H1 (cell line): ENCODE results near the gene POLR1C. TPM values are rescaled to one million over a fixed set of nuclear protein-coding genes. Genes with fewer than 3 reads are reported as not detected.

Experiments
- CTCF ChIA-PET: fragments of 300-600 bp; sonication (Branson Sonifier 250); formaldehyde crosslinking; loops from one replicate; lab custom pipeline; 2021; ENCODE audit not compliant: partially characterized antibody; lab: Charles Lee
- POLR2A ChIA-PET: fragments of 300-600 bp; sonication (Branson Sonifier 250); formaldehyde crosslinking; loops from one replicate; lab custom pipeline; 2021; ENCODE audit warnings: inconsistent platforms; ENCODE audit not compliant: partially characterized antibody; lab: Charles Lee
- DNase-seq, 2 experiments: peaks; one replicate each; pipeline versions ENCODE4 v3.0.0 to v3.0.0-alpha.2; 2010 to 2022; ENCODE audit warnings: low spot score in 2 of 2, low read depth in 1 of 2, mixed read lengths in 1 of 2
- FAIRE-seq: peaks from 2 replicates; lab custom pipeline; 2011; peaks lifted over from hg19 to GRCh38; lab: Jason Lieb, UNC
- H2AFZ ChIP-seq: 2 replicates; pipeline ENCODE4 v1.8.1; 2012; ENCODE audit warnings: low read length, inconsistent platforms
- H2AK5ac ChIP-seq: 2 replicates; pipeline ENCODE4 v1.6.1; 2013; ENCODE audit warnings: low read depth, low read length
- H2BK120ac ChIP-seq: replicated peaks from 2 replicates; pipeline ENCODE3; 2013; ENCODE audit warnings: low read depth, low read length, inconsistent platforms
- H2BK12ac ChIP-seq: 2 replicates; pipeline ENCODE4 v1.6.1; 2013; ENCODE audit warnings: low read depth, low read length
- H2BK15ac ChIP-seq: 2 replicates; pipeline ENCODE4 v1.6.1; 2013; ENCODE audit warnings: low read length
- H2BK20ac ChIP-seq: 2 replicates; pipeline ENCODE4 v1.6.1; 2013; ENCODE audit warnings: low read length
- H2BK5ac ChIP-seq: 2 replicates; pipeline ENCODE4 v1.6.1; 2013; ENCODE audit warnings: low read depth, low read length
- H3K14ac ChIP-seq: 2 replicates; pipeline ENCODE4 v1.6.1; 2013; ENCODE audit warnings: inconsistent platforms; ENCODE audit not compliant: insufficient read length
- H3K18ac ChIP-seq: 2 replicates; pipeline ENCODE4 v1.6.1; 2013; ENCODE audit warnings: low read length; ENCODE audit errors: extremely low read depth
- H3K23ac ChIP-seq: 2 replicates; pipeline ENCODE4 v1.6.1; 2013; ENCODE audit warnings: inconsistent platforms; ENCODE audit not compliant: insufficient read length
- H3K23me2 ChIP-seq: 2 replicates; pipeline ENCODE4 v1.6.1; 2013; ENCODE audit warnings: low read depth, low read length
- H3K27ac ChIP-seq: 2 replicates; pipeline ENCODE4 v1.6.1; 2011; ENCODE audit warnings: low read depth, low read length, inconsistent platforms
- H3K27me3 ChIP-seq, 4 experiments: replicated peaks in 1 of 4; 1 replicate in 1 of 4; 2 replicates in 3 of 4; pipeline versions ENCODE4 v1.6.1 to v1.8.1; 2011 to 2013; ENCODE audit warnings: low read length in 3 of 4, mild to moderate bottlenecking in 3 of 4, inconsistent platforms in 2 of 4, mixed read lengths in 2 of 4, moderate library complexity in 1 of 4; ENCODE audit not compliant: control insufficient read depth in 3 of 4, insufficient read depth in 3 of 4; ENCODE audit errors: extremely low read depth in 1 of 4
- H3K36me3 ChIP-seq, 4 experiments: 2 replicates each; pipeline versions ENCODE4 v1.6.1 to v1.8.1; 2011 to 2013; ENCODE audit warnings: mild to moderate bottlenecking in 4 of 4, low read length in 3 of 4, moderate library complexity in 2 of 4, control low read depth in 1 of 4, inconsistent platforms in 1 of 4; ENCODE audit not compliant: insufficient read depth in 4 of 4, control insufficient read depth in 2 of 4
- H3K4ac ChIP-seq: replicated peaks from 2 replicates; pipeline ENCODE3; 2013; ENCODE audit warnings: low read length, low read depth, mixed read lengths, inconsistent platforms; ENCODE audit not compliant: insufficient read length
- H3K4me1 ChIP-seq, 4 experiments: replicated peaks in 1 of 4; 1 replicate in 1 of 4; 2 replicates in 3 of 4; pipeline versions ENCODE4 v1.6.1 to v1.8.1; 2011 to 2013; ENCODE audit warnings: low read length in 3 of 4, inconsistent platforms in 2 of 4, mixed read lengths in 1 of 4; ENCODE audit not compliant: insufficient read depth in 4 of 4, control insufficient read depth in 3 of 4
- H3K4me2 ChIP-seq, 2 experiments: 2 replicates each; pipeline versions ENCODE4 v1.6.1 to v1.8.1; 2011 to 2013; ENCODE audit warnings: low read depth in 2 of 2, low read length in 2 of 2, control low read depth in 1 of 2, inconsistent platforms in 1 of 2, mild to moderate bottlenecking in 1 of 2; ENCODE audit not compliant: insufficient read depth in 1 of 2
- H3K4me3 ChIP-seq, 4 experiments: fragments of 200-600, 300-600 bp in 1 of 4; sonication (generic), shearing (Covaris generic), sonication (Bioruptor Twin) in 1 of 4; 2 replicates each; pipeline versions ENCODE4 v1.5.1 to v1.8.1; 2011 to 2016; ENCODE audit warnings: low read length in 4 of 4, low read depth in 3 of 4, control low read depth in 2 of 4, inconsistent platforms in 2 of 4, mild to moderate bottlenecking in 2 of 4, mixed read lengths in 1 of 4, moderate library complexity in 1 of 4; ENCODE audit not compliant: insufficient read depth in 2 of 4; ENCODE audit errors: extremely low read depth in 1 of 4
- H3K56ac ChIP-seq: replicated peaks from 2 replicates; pipeline ENCODE3; 2013; ENCODE audit warnings: low read depth, mild to moderate bottlenecking, mixed read lengths, low read length, inconsistent platforms; ENCODE audit not compliant: insufficient read length
- H3K79me1 ChIP-seq: 2 replicates; pipeline ENCODE4 v1.6.1; 2013; ENCODE audit warnings: low read depth, low read length, control low read depth
- H3K79me2 ChIP-seq, 2 experiments: 2 replicates each; pipeline versions ENCODE4 v1.6.1 to v1.8.1; 2012 to 2013; ENCODE audit warnings: low read length in 2 of 2, mild to moderate bottlenecking in 2 of 2, inconsistent platforms in 1 of 2; ENCODE audit not compliant: insufficient read depth in 2 of 2, control insufficient read depth in 1 of 2
- H3K9ac ChIP-seq, 4 experiments: replicated peaks in 1 of 4; 1 replicate in 1 of 4; 2 replicates in 3 of 4; pipeline versions ENCODE4 v1.6.1 to v1.8.1; 2011 to 2013; ENCODE audit warnings: low read depth in 3 of 4, low read length in 3 of 4, control low read depth in 2 of 4, mild to moderate bottlenecking in 2 of 4, moderate library complexity in 2 of 4, inconsistent platforms in 1 of 4; ENCODE audit errors: extremely low read depth in 1 of 4
- H3K9me3 ChIP-seq, 2 experiments: 2 replicates each; pipeline versions ENCODE4 v1.6.1 to v1.8.1; 2012 to 2013; ENCODE audit warnings: mild to moderate bottlenecking in 2 of 2, moderate library complexity in 2 of 2, control low read depth in 1 of 2, inconsistent platforms in 1 of 2, low read depth in 1 of 2, low read length in 1 of 2, mixed read lengths in 1 of 2; ENCODE audit not compliant: insufficient read depth in 2 of 2
- H4K20me1 ChIP-seq, 2 experiments: replicated peaks in 1 of 2; 2 replicates each; pipeline versions ENCODE3 to v1.8.1; 2011 to 2013; ENCODE audit warnings: inconsistent platforms in 2 of 2, low read length in 2 of 2, mild to moderate bottlenecking in 1 of 2; ENCODE audit not compliant: insufficient read depth in 2 of 2, control insufficient read depth in 1 of 2
- H4K5ac ChIP-seq: 2 replicates; pipeline ENCODE4 v1.6.1; 2013; ENCODE audit warnings: low read length, low read depth, mixed read lengths, inconsistent platforms; ENCODE audit not compliant: insufficient read length
- H4K8ac ChIP-seq: 2 replicates; pipeline ENCODE4 v1.8.0; 2013; ENCODE audit warnings: mild to moderate bottlenecking, moderate library complexity, low read length, inconsistent platforms; ENCODE audit not compliant: insufficient read depth; ENCODE audit errors: extremely low read depth
- H4K91ac ChIP-seq: replicated peaks from 2 replicates; pipeline ENCODE3; 2013; ENCODE audit warnings: low read length, mixed read lengths, inconsistent platforms; ENCODE audit not compliant: insufficient read length
- CHD2 ChIP-seq: IDR thresholded peaks from 2 replicates; pipeline ENCODE4 v1.6.1; 2012; ENCODE audit warnings: low read length, improper control_type of control experiment
- RAD21 ChIP-seq, 2 experiments: IDR thresholded peaks in 1 of 2; conservative IDR thresholded peaks in 1 of 2; 2 replicates each; pipeline ENCODE4 v1.6.1; 2011; ENCODE audit warnings: low read depth in 2 of 2, low read length in 2 of 2, improper control_type of control experiment in 1 of 2, inconsistent platforms in 1 of 2, mild to moderate bottlenecking in 1 of 2, moderate library complexity in 1 of 2
- WGBS, 2 experiments: shearing (Covaris generic) in 1 of 2; methylation state at CpG; one replicate each; pipeline versions ENCODE4 v1.1.6 to v1.1.7; 2013 to 2015; ENCODE audit warnings: low lambda C conversion rate in 2 of 2, mixed read lengths in 2 of 2, inconsistent platforms in 1 of 2, low coverage in 1 of 2, missing lambda C conversion rate in 1 of 2; ENCODE audit not compliant: insufficient replicate concordance in 2 of 2, insufficient coverage in 1 of 2, insufficient read length in 1 of 2; ENCODE audit errors: extremely low coverage in 1 of 2, missing lambda C conversion rate in 1 of 2; 5-methylcytosine and 5-hydroxymethylcytosine counted together
- polyA plus RNA-seq, 7 experiments: library from polyadenylated mRNA; depleted of rRNA in 3 of 7; stranded (reverse) in 5 of 7; unstranded in 2 of 7; fragments of >200 nt in 5 of 7; fragments of 200-250 nt in 2 of 7; gene quantifications; 1 replicate in 5 of 7; 2 replicates in 1 of 7; 4 replicates in 1 of 7; pipeline versions ENCODE4 v1.2.1 to v1.2.3, GENCODE V29; 2011 to 2013; ENCODE audit warnings: missing spikeins in 2 of 7, mixed read lengths in 2 of 7
- total RNA-seq: library from RNA; stranded (reverse); fragmentation: NEBNext Ultra II Directional; extraction: Animal tissue kit (Norgen Biotek cat#: 25700); gene quantifications from 2 replicates; pipeline ENCODE4 v1.2.1, GENCODE V29; 2021
- TF ChIP-seq, protein P1 (sequence below), 3 experiments: IDR thresholded peaks; 1 replicate in 2 of 3; 2 replicates in 1 of 3; pipeline versions ENCODE4 v1.5.1 to v1.6.1; 2011; ENCODE audit warnings: low read length in 3 of 3, mild to moderate bottlenecking in 3 of 3, inconsistent platforms in 2 of 3, low read depth in 1 of 3, moderate library complexity in 1 of 3; ENCODE audit not compliant: insufficient read depth in 1 of 3; ENCODE audit errors: control extremely low read depth in 1 of 3

POLR1C gene
- total and polyA plus RNA-seq, 2 of the 8 experiments (the other 6 are each of a cell fraction or from before 2014, with no cell fraction given), result 42.9 to 49.6 TPM

- no peak overlapping the region for H3K23ac ChIP-seq
- peaks cover 2 to 16% of the 10 kb centered on the region in 2 experiments for H4K20me1 ChIP-seq
- H3K36me3 ChIP-seq, result peaks cover 8 to 26% (median 21%) of the 10 kb centered on the region in 4 experiments; a peak in 7 of 8 replicates
- H3K23me2 ChIP-seq, result peaks cover 12% of the 10 kb centered on the region
- no peak overlapping the region for H3K9ac ChIP-seq
- H4K8ac ChIP-seq, result no peak overlapping the region; the same call in 1 of the 2 replicates
- no peak overlapping the region for H3K14ac ChIP-seq
- H3K4me1 ChIP-seq, result peaks cover 0 to 10% (median 7%) of the 10 kb centered on the region in 4 experiments; a peak in 5 of 7 replicates
- H3K4me3 ChIP-seq, result no peak overlapping the region
- no peak overlapping the region for H4K5ac ChIP-seq
- H3K79me1 ChIP-seq, result no peaks in the 10 kb centered on the region
- no peak overlapping the region for H2BK20ac ChIP-seq
- H2AK5ac ChIP-seq, result no peak overlapping the region
- no peak overlapping the region for H3K18ac ChIP-seq
- DNase-seq, result no peak
- ChIA-PET CTCF (interaction anchor here (0.7 to 31.7 kb wide), 22 partner anchors 9 to 289 kb away, joined by 3 to 536 read pairs (median 7); partner anchors contain the start of genes ABCC10, DLK2, DNPH1 and POLR1C), POLR2A (interaction anchor here (1.0 to 12.6 kb wide), 9 partner anchors 11 to 79 kb away, joined by 3 to 147 read pairs (median 7); partner anchors contain the start of genes ABCC10, DLK2, POLR1C and TJAP1)
- H2BK12ac ChIP-seq, result no peak overlapping the region
- H3K4me2 ChIP-seq, result no peak overlapping the region
- TF ChIP-seq RAD21 (IDR thresholded peaks at IDR 0.05 in 1 of 2, conservative IDR thresholded peaks at IDR 0.05 in 1 of 2; ENCODE audit: low read depth in 2 of 2, low read length in 2 of 2), result peak; percentile 4 to 30; a peak in 1 of 4 replicates
- TF ChIP-seq, protein P1, sequence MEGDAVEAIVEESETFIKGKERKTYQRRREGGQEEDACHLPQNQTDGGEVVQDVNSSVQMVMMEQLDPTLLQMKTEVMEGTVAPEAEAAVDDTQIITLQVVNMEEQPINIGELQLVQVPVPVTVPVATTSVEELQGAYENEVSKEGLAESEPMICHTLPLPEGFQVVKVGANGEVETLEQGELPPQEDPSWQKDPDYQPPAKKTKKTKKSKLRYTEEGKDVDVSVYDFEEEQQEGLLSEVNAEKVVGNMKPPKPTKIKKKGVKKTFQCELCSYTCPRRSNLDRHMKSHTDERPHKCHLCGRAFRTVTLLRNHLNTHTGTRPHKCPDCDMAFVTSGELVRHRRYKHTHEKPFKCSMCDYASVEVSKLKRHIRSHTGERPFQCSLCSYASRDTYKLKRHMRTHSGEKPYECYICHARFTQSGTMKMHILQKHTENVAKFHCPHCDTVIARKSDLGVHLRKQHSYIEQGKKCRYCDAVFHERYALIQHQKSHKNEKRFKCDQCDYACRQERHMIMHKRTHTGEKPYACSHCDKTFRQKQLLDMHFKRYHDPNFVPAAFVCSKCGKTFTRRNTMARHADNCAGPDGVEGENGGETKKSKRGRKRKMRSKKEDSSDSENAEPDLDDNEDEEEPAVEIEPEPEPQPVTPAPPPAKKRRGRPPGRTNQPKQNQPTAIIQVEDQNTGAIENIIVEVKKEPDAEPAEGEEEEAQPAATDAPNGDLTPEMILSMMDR (IDR thresholded peaks at IDR 0.05; ENCODE audit: control extremely low read depth in 1 of 3, insufficient read depth in 1 of 3, low read depth in 1 of 3, low read length in 3 of 3), result peak in 2 of 3 experiments; percentile 14 to 21; a peak in 2 of 4 replicates
- TF ChIP-seq CHD2, result no peak
- no peak for FAIRE-seq
- no peak overlapping the region for H2BK5ac ChIP-seq
- H3K79me2 ChIP-seq, result no peaks in the 10 kb centered on the region
- no peak overlapping the region for H3K27ac ChIP-seq
- no peak overlapping the region for H4K91ac ChIP-seq
- no peaks in the 10 kb centered on the region for H3K9me3 ChIP-seq
- no peak overlapping the region for H2AFZ ChIP-seq
- 96% methylated on average over 6 of the region's 6 CpGs; no CpG with 5 or more reads in 1 of the 2 experiments for WGBS, 2 experiments
- H2BK15ac ChIP-seq, result no peak overlapping the region
- H3K4ac ChIP-seq, result no peak overlapping the region
- H3K56ac ChIP-seq, result no peak overlapping the region
- H3K27me3 ChIP-seq, result peaks cover 0 to 19% (median 15%) of the 10 kb centered on the region in 4 experiments; a peak in 5 of 7 replicates
- no peak overlapping the region for H2BK120ac ChIP-seq
Observed at GRCh38 chr6:43505718-43506117, 11.2 kb upstream of the POLR1C start.
